Measurements from ENCODE around the gene KRTAP5-9. TPM values are rescaled to one million over a fixed set of nuclear protein-coding genes. Genes with fewer than 3 reads are reported as not detected.
"Not testable (repeated sequence)": the region's sequence is repeated elsewhere in the genome, so short reads cannot be mapped to it uniquely, and the experiment has no call there.

KRTAP5-9 gene
- total RNA-seq, 6 experiments from 2014 or later, result 0.17 to 0.38 TPM; not detected in 4

GRCh38 chr11:71568704-71569349 lies 20.6 kb downstream of the KRTAP5-9 start:
- Histone ChIP-seq H3K27ac (no peak overlapping the region), H3K4me3 (no peak overlapping the region), H3K36me3 (no peaks in the 10 kb centered on the region), H3K9me3 (no peaks in the 10 kb centered on the region), H3K27me3 (no peaks in the 10 kb centered on the region), H3K4me1 (no peaks in the 10 kb centered on the region)
- TF ChIP-seq POLR2A (IDR thresholded peaks at IDR 0.05), result no peak
- TF ChIP-seq CTCF (IDR thresholded peaks at IDR 0.05), result no peak
- intact Hi-C loops (cut with DNase I), result no loop called here
- DNase-seq (no peak), ATAC-seq (peak in 2 of 4 donors; percentile 9 to 47)
- 63% methylated on average over 3 of the region's 8 CpGs for WGBS (ENCODE audit: insufficient coverage, low coverage, low lambda C conversion rate, missing lambda C conversion rate)

DNA sequence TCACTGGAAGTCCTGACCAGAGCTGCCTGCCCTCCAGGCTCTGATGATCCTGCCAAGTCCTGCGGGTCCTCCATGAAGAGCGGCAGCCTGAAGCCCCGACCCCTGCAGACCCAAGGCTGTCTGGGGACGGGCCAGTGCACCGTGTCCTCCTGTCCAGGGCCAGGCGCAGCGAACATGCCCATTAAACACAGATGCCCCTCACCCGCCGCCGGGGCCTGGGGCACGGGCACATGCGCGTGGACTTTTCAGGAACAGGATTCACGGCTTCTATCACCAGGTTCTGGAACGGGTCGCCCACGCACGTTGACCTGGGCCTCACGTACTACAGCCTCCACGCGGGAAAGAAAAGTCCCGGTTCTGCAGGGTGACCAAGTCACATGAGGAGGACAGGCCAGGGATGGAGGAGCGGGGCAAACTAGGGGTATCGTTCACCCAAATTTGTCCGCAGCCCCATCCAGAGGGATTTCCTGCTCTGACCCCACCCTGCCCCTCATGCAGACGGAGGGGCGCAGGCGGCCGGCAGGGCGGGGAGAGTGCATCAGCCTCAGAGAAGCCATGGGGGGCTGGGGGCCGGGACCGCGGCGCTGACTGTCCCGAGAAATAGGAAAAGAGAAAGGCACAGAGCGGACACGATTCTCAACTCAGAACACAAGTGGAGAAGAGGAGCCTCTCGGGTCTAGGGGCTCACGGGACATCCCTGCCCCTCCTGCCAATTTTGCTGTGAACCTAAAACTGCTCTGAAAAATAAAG lies 23.1 kb downstream of the KRTAP5-9 start:
- H3K27ac ChIP-seq; intact Hi-C loops (cut with DNase I); H3K36me3 ChIP-seq; DNase-seq; H3K4me3 ChIP-seq; H3K4me1 ChIP-seq; H3K9me3 ChIP-seq; ATAC-seq; H3K27me3 ChIP-seq: not testable (repeated sequence)
- WGBS (ENCODE audit: insufficient coverage, low coverage, low lambda C conversion rate, missing lambda C conversion rate), result 68% methylated on average over 12 of the region's 39 CpGs

- WGBS (ENCODE audit: insufficient coverage, low coverage, low lambda C conversion rate, missing lambda C conversion rate), result 79% methylated on average over 5 of the region's 11 CpGs
- no peak for ATAC-seq
- Histone ChIP-seq H3K27ac (no peak overlapping the region), H3K4me3 (no peak overlapping the region), H3K27me3 (no peaks in the 10 kb centered on the region), H3K4me1 (no peaks in the 10 kb centered on the region), H3K36me3 (no peaks in the 10 kb centered on the region), H3K9me3 (no peaks in the 10 kb centered on the region)
- intact Hi-C loops (cut with DNase I), result no loop called here
- no peak for TF ChIP-seq POLR2A (IDR thresholded peaks at IDR 0.05)
- no peak for TF ChIP-seq CTCF (IDR thresholded peaks at IDR 0.05)
- DNase-seq, result no peak
These were observed 24.6 kb downstream of the KRTAP5-9 start for GRCh38 chr11:71572811-71573210.

- 82% methylated on average over 5 of the region's 5 CpGs for WGBS (ENCODE audit: insufficient coverage, low coverage, low lambda C conversion rate, missing lambda C conversion rate)
- no peaks in the 10 kb centered on the region for H3K4me1 ChIP-seq
- intact Hi-C loops (cut with DNase I), result no loop called here
- ATAC-seq (no peak), DNase-seq (no peak)
- no peak for TF ChIP-seq POLR2A (IDR thresholded peaks at IDR 0.05)
- TF ChIP-seq CTCF (IDR thresholded peaks at IDR 0.05), result no peak
- no peaks in the 10 kb centered on the region for H3K9me3 ChIP-seq
- H3K27ac ChIP-seq, result no peak overlapping the region
- H3K4me3 ChIP-seq, result no peak overlapping the region
- no peaks in the 10 kb centered on the region for H3K36me3 ChIP-seq
- no peaks in the 10 kb centered on the region for H3K27me3 ChIP-seq
These were observed 26.2 kb downstream of the KRTAP5-9 start for GRCh38 chr11:71574418-71574817.

DNA sequence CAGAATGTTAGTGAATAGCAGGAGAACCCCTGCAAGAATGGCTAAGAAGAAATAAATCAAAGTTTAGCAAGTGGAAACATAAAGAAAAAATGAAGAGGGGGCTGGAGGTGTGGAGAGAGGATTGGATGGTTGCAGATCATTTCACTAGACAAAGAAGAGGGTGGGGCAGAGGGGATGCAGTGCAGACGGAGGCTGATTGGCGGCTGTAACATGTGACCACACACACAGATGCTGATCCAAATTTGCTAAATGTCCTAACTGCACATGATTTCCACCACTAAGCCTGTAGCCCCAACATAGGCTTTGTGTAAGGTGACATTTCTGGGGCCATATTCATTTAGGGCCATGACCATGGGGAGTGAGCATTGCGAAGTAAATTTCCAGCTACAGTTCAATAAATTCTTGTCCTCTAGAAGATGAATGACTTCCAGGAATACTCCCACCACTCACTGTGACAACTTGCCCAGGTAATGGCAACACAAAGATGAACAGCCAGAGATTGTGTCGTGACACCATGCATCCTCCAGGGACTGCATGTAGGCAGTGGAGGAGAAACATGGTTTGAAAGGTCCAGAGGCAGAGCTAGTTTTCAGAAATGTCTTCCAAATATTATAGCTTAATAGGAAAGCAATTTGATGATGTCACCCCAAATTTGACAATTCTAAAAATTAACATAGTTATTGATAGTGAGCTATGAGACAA lies 27.7 kb downstream of the KRTAP5-9 start:
- intact Hi-C loops (cut with DNase I), result no loop called here
- TF ChIP-seq POLR2A (IDR thresholded peaks at IDR 0.05) (no peak), CTCF (IDR thresholded peaks at IDR 0.05) (no peak)
- ATAC-seq (no peak), DNase-seq (no peak)
- H3K36me3 ChIP-seq, result no peaks in the 10 kb centered on the region
- H3K9me3 ChIP-seq, result no peaks in the 10 kb centered on the region
- no peak overlapping the region for H3K27ac ChIP-seq
- 60% methylated on average over 4 of the region's 4 CpGs for WGBS (ENCODE audit: insufficient coverage, low coverage, low lambda C conversion rate, missing lambda C conversion rate)
- H3K4me3 ChIP-seq, result no peak overlapping the region
- no peaks in the 10 kb centered on the region for H3K27me3 ChIP-seq
- peaks cover 0 to 5% (median 0%) of the 10 kb centered on the region in 4 donors for H3K4me1 ChIP-seq

DNA sequence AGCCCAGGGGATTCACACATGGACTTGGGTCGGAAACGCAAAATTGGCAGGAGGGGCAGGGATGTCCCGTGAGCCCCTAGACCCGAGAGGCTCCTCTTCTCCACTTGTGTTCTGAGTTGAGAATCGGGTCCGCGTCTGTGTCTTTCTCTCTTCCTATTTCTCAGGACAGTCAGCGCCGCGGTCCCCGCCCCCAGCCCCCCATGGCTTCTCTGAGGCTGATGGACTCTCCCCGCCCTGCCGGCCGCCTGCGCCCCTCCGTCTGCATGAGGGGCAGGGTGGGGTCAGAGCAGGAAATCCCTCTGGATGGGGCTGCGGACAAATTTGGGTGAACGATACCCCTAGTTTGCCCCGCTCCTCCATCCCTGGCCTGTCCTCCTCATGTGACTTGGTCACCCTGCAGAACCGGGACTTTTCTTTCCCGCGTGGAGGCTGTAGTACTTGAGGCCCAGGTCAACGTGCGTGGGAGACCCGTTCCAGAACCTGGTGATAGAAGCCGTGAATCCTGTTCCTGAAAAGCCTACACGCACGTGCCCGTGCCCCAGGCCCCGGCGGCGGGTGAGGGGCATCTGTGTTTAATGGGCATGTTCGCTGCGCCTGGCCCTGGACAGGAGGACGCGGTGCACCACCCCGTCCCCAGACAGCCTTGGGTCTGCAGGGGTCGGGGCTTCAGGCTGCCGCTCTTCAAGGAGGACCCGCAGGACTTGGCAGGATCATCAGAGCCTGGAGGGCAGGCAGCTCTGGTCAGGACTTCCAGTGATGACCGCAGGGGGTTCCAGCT lies 28.7 kb downstream of the KRTAP5-9 start:
- H3K27me3 ChIP-seq; H3K4me3 ChIP-seq; H3K4me1 ChIP-seq; H3K9me3 ChIP-seq; DNase-seq; H3K27ac ChIP-seq; ATAC-seq; H3K36me3 ChIP-seq; intact Hi-C loops (cut with DNase I): not testable (repeated sequence)
- 67% methylated on average over 3 of the region's 41 CpGs for WGBS (ENCODE audit: insufficient coverage, low coverage, low lambda C conversion rate, missing lambda C conversion rate)

All from right lobe of liver (tissue), 6 donors.